ENCODE results near the gene OR6Q1.

The OR6Q1 gene

GRCh38 chr11:58058276-58059006 lies 27.7 kb downstream of the OR6Q1 start:
- DNase-seq (ENCODE audit: low read depth), result no peak

DNA sequence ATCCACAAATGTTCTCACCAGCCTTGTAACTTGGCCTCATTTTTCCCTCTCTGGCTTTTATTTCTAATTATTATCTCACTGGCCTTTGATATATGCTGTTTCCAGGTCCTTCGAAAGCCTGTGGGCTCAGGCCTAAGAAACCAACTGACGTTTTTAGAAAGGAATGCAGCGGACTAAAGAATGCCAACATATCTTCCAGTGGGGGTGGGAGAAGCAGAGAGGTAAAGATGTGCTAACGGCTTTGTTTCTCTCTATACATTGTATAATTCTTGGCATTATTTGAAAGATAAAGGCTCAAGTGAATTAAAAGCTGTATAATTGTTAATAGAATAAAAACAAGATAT lies 28.2 kb downstream of the OR6Q1 start:
- DNase-seq (ENCODE audit: low read depth), result peak; percentile 82

DNA sequence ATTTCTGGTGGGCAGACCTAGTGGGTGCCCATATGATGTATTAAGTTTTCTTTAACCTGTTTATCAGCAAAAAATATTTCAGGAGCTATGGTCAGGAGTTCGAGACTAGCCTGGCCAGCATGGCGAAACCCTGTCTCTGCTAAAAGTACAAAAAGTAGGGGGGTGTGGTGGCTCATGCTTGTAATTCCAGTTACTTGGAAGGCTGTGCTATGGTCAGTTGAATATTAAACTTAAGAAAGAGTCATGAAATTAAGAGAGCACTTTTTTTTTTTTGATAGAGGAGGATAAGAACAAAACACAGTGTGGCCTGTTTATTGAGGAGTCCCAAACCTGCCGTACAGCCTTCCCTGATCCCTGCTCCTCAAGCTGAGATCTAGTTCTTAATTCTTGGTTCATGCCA lies 29.8 kb downstream of the OR6Q1 start:
- no peak for DNase-seq (ENCODE audit: low read depth)

DNA sequence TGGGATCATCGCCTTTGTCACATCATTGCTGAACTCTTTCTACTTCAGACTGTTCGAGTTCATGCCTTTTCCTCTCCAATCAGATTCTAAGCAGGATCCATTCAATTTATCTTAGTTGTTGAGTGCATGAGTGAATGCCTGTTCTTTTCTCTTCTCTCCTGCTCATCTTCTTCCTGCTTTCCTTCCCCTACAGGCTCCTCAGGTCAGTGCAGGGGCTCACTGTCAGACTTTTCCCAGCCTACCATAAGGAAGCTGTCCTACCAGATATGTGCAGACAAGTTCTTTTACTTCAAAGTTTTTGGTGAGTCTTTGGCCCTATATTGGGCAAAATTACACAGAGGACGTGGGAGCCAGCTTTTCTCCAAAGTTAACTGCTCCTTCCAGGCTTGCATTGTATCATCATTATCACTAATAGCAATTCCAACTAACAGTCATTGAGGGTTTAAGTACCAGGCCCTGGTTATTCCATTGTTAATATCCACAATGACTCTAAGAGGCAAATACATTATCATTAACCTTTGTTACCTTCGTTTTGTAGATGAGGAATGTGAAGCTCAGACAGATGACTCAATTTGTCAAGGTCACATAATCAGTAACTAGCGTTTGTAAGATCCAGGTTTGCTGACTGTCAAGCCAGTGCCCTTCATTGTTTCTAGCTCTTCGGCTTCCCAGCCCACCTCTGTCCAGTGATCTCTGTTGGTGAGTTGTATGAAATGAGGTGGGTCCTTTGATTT lies 30.4 kb downstream of the OR6Q1 start:
- DNase-seq (ENCODE audit: low read depth), result no peak

GRCh38 chr11:58061813-58062212 lies 31.1 kb downstream of the OR6Q1 start:
- peak; percentile 92 for DNase-seq (ENCODE audit: low read depth)

DNA sequence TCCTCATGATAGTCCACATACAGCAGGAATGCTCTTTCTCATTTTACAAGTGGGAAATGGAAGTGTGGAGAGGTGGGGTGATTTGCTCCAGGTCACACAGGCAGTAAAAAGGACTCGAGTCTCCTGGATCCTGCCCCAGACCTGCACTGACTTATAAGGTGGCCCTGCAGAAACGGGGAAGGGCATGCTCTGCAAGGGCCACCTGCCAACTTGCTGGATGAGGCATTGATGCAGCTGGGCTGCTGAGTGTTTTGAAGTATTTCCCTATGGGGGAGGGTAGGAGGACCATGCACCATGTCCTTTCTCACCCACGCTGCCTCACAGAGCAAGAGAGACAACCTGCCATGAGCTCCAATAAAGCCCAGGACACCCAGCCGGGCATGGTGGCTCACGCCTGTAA lies 36.9 kb downstream of the OR6Q1 start:
- no peak for DNase-seq (ENCODE audit: low read depth)

- no peak for DNase-seq (ENCODE audit: low read depth)
Observed at GRCh38 chr11:58068655-58069054, 37.9 kb downstream of the OR6Q1 start.

- no peak for DNase-seq (ENCODE audit: low read depth)
Observed at GRCh38 chr11:58070585-58070984, 39.8 kb downstream of the OR6Q1 start.

GRCh38 chr11:58075781-58076180 lies 45.0 kb downstream of the OR6Q1 start:
- DNase-seq (ENCODE audit: low read depth), result no peak
